Mesenchymal stem cell (in vitro differentiated cells and primary cell): ENCODE results near the gene MIB2.

Source experiments
- DNase-seq: peaks from one replicate; pipeline ENCODE4 v3.0.0-alpha.2; 2013
- H2AFZ ChIP-seq: one replicate; pipeline ENCODE4 v1.6.1; 2013; ENCODE audit warnings: low read depth, mild to moderate bottlenecking, control low read depth, inconsistent platforms, low read length, moderate library complexity
- H2AK5ac ChIP-seq: 2 replicates; pipeline ENCODE4 v1.6.1; 2013; ENCODE audit warnings: low read length, moderate library complexity, mild to moderate bottlenecking, inconsistent platforms; ENCODE audit not compliant: severe bottlenecking
- H2BK120ac ChIP-seq: one replicate; pipeline ENCODE4 v1.6.1; 2013; ENCODE audit warnings: low read depth, mild to moderate bottlenecking, inconsistent platforms, low read length, moderate library complexity
- H2BK12ac ChIP-seq, 2 experiments: one replicate each; pipeline ENCODE4 v1.6.1; 2013; ENCODE audit warnings: inconsistent platforms in 2 of 2, low read length in 2 of 2, mild to moderate bottlenecking in 2 of 2, moderate library complexity in 2 of 2, control low read depth in 1 of 2
- H2BK15ac ChIP-seq: one replicate; pipeline ENCODE4 v1.6.1; 2013; ENCODE audit warnings: mild to moderate bottlenecking, low read depth, inconsistent platforms; ENCODE audit not compliant: poor library complexity, severe bottlenecking
- H2BK5ac ChIP-seq: 2 replicates; pipeline ENCODE4 v1.6.1; 2013; ENCODE audit warnings: low read depth, mild to moderate bottlenecking, low read length, control low read depth, inconsistent platforms; ENCODE audit not compliant: poor library complexity, severe bottlenecking
- H3K14ac ChIP-seq, 2 experiments: one replicate each; pipeline ENCODE4 v1.6.1; 2013; ENCODE audit warnings: inconsistent platforms in 2 of 2, low read length in 2 of 2, control low read depth in 1 of 2, mild to moderate bottlenecking in 1 of 2, moderate library complexity in 1 of 2
- H3K18ac ChIP-seq, 2 experiments: one replicate each; pipeline ENCODE4 v1.6.1; 2013; ENCODE audit warnings: inconsistent platforms in 2 of 2, low read length in 2 of 2, control low read depth in 1 of 2, low read depth in 1 of 2, mild to moderate bottlenecking in 1 of 2
- H3K23ac ChIP-seq, 2 experiments: one replicate each; pipeline ENCODE4 v1.6.1; 2013; ENCODE audit warnings: inconsistent platforms in 2 of 2, low read length in 2 of 2, mild to moderate bottlenecking in 2 of 2, moderate library complexity in 2 of 2, control low read depth in 1 of 2
- H3K27ac ChIP-seq: 2 replicates; pipeline ENCODE4 v1.5.1; 2013; ENCODE audit warnings: mild to moderate bottlenecking, moderate library complexity, low read length, control low read depth, inconsistent platforms; ENCODE audit not compliant: poor library complexity, severe bottlenecking
- H3K27me3 ChIP-seq, 2 experiments: 2 replicates each; pipeline versions ENCODE4 v1.6.1 to v1.7.0; 2013; ENCODE audit warnings: low read length in 2 of 2, mild to moderate bottlenecking in 2 of 2, moderate library complexity in 2 of 2, control low read depth in 1 of 2, inconsistent platforms in 1 of 2; ENCODE audit not compliant: control insufficient read depth in 1 of 2, insufficient read depth in 1 of 2
- H3K36me3 ChIP-seq, 2 experiments: 2 replicates each; pipeline versions ENCODE4 v1.6.1 to v1.7.0; 2013; ENCODE audit warnings: low read length in 2 of 2, control low read depth in 1 of 2, inconsistent platforms in 1 of 2, low read depth in 1 of 2, mild to moderate bottlenecking in 1 of 2; ENCODE audit not compliant: insufficient read depth in 2 of 2, control insufficient read depth in 1 of 2
- H3K4ac ChIP-seq, 2 experiments: one replicate each; pipeline ENCODE4 v1.6.1; 2013; ENCODE audit warnings: inconsistent platforms in 2 of 2, low read length in 2 of 2, mild to moderate bottlenecking in 2 of 2, moderate library complexity in 2 of 2, control low read depth in 1 of 2, low read depth in 1 of 2
- H3K4me1 ChIP-seq: 2 replicates; pipeline ENCODE4 v1.6.1; 2013; ENCODE audit warnings: low read depth, low read length, control low read depth; ENCODE audit not compliant: control insufficient read depth, insufficient read depth
- H3K4me2 ChIP-seq: 2 replicates; pipeline ENCODE4 v1.6.1; 2013; ENCODE audit warnings: low read length, mild to moderate bottlenecking, inconsistent platforms; ENCODE audit not compliant: poor library complexity, severe bottlenecking
- H3K4me3 ChIP-seq, 2 experiments: 2 replicates each; pipeline versions ENCODE4 v1.5.1 to v1.7.0; 2013; ENCODE audit warnings: low read length in 2 of 2, mild to moderate bottlenecking in 2 of 2, control low read depth in 1 of 2, low read depth in 1 of 2; ENCODE audit not compliant: insufficient read depth in 1 of 2
- H3K79me1 ChIP-seq: replicated peaks from 2 replicates; pipeline ENCODE4 v1.6.1; 2013; ENCODE audit warnings: mild to moderate bottlenecking, control low read depth, low read length, inconsistent platforms; ENCODE audit not compliant: poor library complexity, severe bottlenecking
- H3K9ac ChIP-seq: 2 replicates; pipeline ENCODE4 v1.7.0; 2013; ENCODE audit warnings: mild to moderate bottlenecking, low read length, moderate library complexity
- H3K9me3 ChIP-seq: 2 replicates; pipeline ENCODE4 v1.7.0; 2013; ENCODE audit warnings: mild to moderate bottlenecking, low read length; ENCODE audit not compliant: control insufficient read depth
- H4K8ac ChIP-seq: one replicate; pipeline ENCODE4 v1.6.1; 2013; ENCODE audit warnings: inconsistent platforms, mild to moderate bottlenecking, low read length, moderate library complexity
- H4K91ac ChIP-seq: one replicate; pipeline ENCODE4 v1.6.1; 2013; ENCODE audit warnings: mild to moderate bottlenecking, low read length, inconsistent platforms
- WGBS: methylation state at CpG from one replicate; pipeline ENCODE4 v1.1.7; 2013; ENCODE audit warnings: mixed read lengths; 5-methylcytosine and 5-hydroxymethylcytosine counted together

MIB2 gene

DNA sequence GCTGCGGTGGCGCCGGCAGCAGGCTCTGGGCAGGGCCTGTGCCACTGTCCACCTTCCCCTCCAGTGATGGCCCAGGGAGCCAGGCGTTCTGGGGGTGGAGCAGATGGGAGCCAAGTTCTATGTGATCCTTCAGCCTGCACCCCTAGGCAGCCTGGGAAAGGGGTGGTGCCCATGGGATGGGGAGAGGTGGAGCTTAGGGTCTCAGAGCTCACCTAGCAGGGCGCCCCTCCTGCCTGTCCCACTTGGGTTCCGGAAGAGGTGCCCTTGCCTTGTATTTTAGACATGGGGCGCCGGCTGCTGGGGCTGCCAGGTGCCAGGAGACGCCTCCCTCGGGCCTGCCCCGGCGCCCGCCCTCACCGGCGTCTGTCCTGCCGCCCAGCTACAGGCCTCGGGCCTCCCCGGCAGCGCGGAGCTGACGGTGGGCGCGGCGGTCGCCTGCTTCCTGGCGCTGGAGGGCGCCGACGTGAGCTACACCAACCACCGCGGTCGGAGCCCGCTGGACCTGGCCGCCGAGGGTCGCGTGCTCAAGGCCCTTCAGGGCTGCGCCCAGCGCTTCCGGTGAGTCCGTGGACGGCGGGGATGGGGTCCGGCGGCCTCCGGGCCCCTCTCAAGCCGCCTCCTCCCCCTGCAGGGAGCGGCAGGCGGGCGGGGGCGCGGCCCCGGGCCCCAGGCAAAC is 13.6 kb downstream of the MIB2 start:
- Histone ChIP-seq H3K27ac (no peak overlapping the region), H3K18ac (no peak overlapping the region), H3K4me2 (no peak overlapping the region), H3K36me3 (peaks cover 6 to 63% of the 10 kb centered on the region in 2 experiments), H4K8ac (no peak overlapping the region), H2BK15ac (no peak overlapping the region), H3K27me3 (peaks cover 3 to 8% of the 10 kb centered on the region in 2 experiments), H3K14ac (no peak overlapping the region), H3K4ac (no peak overlapping the region), H4K91ac (no peak overlapping the region), H3K79me1 (no peaks in the 10 kb centered on the region), H3K9me3 (no peaks in the 10 kb centered on the region), H2AK5ac (no peak overlapping the region), H2AFZ (no peak overlapping the region), H3K9ac (no peak overlapping the region), H2BK12ac (no peak overlapping the region), H3K4me3 (no peak overlapping the region), H2BK5ac (no peak overlapping the region), H3K4me1 (peaks cover 20% of the 10 kb centered on the region), H2BK120ac (no peak overlapping the region), H3K23ac (no peak overlapping the region)
- no peak for DNase-seq
- 55% methylated on average over 34 of the region's 53 CpGs for WGBS

DNA sequence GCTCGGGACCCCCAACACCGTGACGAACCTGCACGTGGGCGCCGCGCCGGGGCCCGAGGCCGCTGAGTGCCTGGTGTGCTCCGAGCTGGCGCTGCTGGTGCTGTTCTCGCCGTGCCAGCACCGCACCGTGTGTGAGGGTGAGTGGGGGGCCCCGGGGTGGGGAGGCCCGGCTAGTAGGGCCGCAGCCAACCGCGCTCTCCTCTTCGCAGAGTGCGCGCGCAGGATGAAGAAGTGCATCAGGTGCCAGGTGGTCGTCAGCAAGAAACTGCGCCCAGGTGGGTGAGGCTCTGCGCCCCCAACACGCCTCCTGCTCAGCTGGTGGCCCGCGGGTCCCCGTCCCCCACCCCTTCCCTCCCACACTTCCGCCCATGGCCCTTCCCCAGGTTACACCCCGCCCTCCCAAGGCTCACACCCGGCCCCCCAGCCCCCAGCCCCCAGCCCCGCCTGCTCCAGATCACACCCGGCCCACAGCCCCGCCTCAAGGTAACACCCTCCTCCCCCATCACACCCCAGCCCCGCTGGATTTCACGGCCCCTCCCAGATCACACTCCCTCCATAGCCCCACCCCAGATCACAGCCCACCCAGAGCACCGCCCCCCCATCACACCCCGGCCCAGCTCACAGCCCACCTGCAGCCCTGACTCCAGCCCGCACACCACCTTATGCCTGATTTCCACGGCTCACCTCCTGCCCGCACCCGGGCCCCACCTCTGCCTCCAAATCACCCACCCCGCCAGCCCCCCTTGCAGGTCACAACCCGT is 14.3 kb downstream of the MIB2 start:
- Histone ChIP-seq H3K27me3 (peaks cover 3 to 8% of the 10 kb centered on the region in 2 experiments), H3K79me1 (no peaks in the 10 kb centered on the region), H2BK5ac (no peak overlapping the region), H3K9me3 (no peaks in the 10 kb centered on the region), H3K4me3 (no peak overlapping the region), H3K4me2 (no peak overlapping the region), H4K8ac (no peak overlapping the region), H3K36me3 (peaks cover 6 to 55% of the 10 kb centered on the region in 2 experiments), H2AK5ac (no peak overlapping the region), H2BK15ac (no peak overlapping the region), H3K4me1 (peaks cover 20% of the 10 kb centered on the region), H3K18ac (no peak overlapping the region), H3K9ac (no peak overlapping the region), H3K23ac (no peak overlapping the region), H3K14ac (no peak overlapping the region), H2BK12ac (no peak overlapping the region), H4K91ac (peak overlapping the region; percentile 11), H2BK120ac (no peak overlapping the region), H2AFZ (no peak overlapping the region), H3K27ac (no peak overlapping the region), H3K4ac (no peak overlapping the region)
- 53% methylated on average over 35 of the region's 48 CpGs for WGBS
- DNase-seq: no peak

DNA sequence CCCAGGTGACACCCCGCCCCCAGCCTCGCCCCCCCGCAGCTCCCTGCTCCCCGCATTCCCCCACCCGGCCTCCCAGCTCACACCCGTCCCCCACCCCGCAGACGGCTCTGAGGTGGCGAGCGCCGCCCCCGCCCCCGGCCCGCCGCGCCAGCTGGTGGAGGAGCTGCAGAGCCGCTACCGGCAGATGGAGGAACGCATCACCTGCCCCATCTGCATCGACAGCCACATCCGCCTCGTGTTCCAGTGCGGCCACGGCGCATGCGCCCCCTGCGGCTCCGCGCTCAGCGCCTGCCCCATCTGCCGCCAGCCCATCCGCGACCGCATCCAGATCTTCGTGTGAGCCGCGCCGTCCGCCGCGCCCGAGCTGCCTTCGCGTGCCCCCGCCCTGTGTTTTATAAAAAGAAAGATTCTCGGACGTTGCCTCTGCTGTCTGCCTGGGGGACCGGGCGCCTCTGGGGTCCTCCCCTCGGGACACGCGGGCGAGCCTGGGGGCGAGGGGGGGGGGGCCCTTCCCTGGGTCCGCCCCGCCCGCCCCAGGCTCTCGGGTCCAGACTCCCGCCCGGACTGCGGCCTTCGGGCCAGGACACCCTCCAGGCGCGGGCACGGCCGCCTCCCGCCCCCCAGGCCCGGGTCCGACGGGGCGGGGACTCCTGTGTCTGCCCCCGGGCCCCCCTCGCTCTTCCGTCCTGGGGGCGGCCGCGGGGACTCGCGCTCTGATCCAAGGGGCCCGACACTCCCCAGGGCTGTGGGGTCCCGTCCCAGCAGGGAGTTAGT is 15.1 kb downstream of the MIB2 start:
- no peak overlapping the region for H2AK5ac ChIP-seq
- no peak overlapping the region for H3K27ac ChIP-seq

More for the DNA sequence above, 15.1 kb downstream of the MIB2 start:
- H3K27me3 ChIP-seq: peaks cover 3 to 8% of the 10 kb centered on the region in 2 experiments
- peaks cover 20% of the 10 kb centered on the region for H3K4me1 ChIP-seq
- no peak overlapping the region for H3K4ac ChIP-seq
- H4K8ac ChIP-seq: no peak overlapping the region
- peak overlapping the region; percentile 68 for H2BK120ac ChIP-seq
- no peak overlapping the region for H3K23ac ChIP-seq
- DNase-seq: peak; percentile 69
- 21% methylated on average over 59 of the region's 81 CpGs for WGBS
- H3K4me2 ChIP-seq: no peak overlapping the region
- no peaks in the 10 kb centered on the region for H3K79me1 ChIP-seq
- H2BK5ac ChIP-seq: no peak overlapping the region
- no peak overlapping the region for H2BK12ac ChIP-seq
- H3K18ac ChIP-seq: peak overlapping the region in 1 of 2 experiments; percentile 34
- H3K9me3 ChIP-seq: no peaks in the 10 kb centered on the region
- no peak overlapping the region for H3K9ac ChIP-seq
- no peak overlapping the region for H3K4me3 ChIP-seq
- peak overlapping the region; percentile 80 for H2BK15ac ChIP-seq
- no peak overlapping the region for H3K14ac ChIP-seq
- H3K36me3 ChIP-seq: peaks cover 6 to 48% of the 10 kb centered on the region in 2 experiments
- H4K91ac ChIP-seq: no peak overlapping the region
- no peak overlapping the region for H2AFZ ChIP-seq
